ENCODE data around the gene AURKA.
"Not testable (repeated sequence)": the region's sequence is repeated elsewhere in the genome, so short reads cannot be mapped to it uniquely, and the experiment has no call there.

Gene AURKA

GRCh38 chr20:56420940-56421688 lies 29.1 kb upstream of the AURKA start:
- DNase-seq (ENCODE audit: low read depth) = no peak

DNA sequence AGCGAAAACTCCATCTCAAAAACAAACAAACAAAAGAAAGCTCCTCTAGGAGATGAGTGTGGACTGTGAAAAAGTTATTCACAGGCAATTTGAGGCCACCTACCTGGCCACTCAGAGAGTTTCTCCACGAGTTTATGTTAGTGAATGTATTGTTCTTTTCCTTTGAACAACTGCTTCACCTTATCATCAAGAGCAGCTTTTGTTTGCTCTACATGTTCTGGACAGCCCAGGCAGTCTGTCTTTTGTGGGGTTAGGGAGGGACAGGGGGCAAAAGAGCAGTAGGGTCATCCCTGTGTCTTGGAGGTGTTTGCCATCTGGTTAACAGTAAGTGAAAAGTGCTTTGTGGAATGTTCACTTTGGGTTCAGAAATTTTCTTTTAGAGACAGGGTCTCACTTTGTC lies 28.0 kb upstream of the AURKA start:
- DNase-seq (ENCODE audit: low read depth) = no peak

DNA sequence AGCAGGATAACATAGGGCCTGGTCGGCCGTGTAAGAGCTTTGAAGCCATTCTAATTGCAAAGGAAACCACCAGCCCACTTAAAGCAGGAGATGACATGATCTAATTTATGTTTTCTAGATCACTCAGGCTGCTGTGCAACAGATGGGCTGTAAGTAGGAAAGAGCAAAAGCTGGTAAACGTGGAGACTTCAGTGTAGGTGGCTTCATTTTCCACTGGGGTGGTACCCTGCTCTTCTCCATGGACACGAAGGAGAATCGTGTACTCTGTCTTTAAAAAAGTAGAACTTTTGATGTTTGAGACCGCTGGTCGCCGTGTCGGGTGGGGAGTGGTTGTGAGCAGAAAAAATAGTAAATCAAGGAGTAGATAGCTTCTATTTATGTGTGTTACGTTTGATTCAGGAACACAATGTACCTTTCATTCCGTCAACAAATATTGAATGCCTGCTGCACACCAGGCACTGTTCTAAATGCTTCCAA lies 26.4 kb upstream of the AURKA start:
- DNase-seq (ENCODE audit: low read depth) = no peak

DNA sequence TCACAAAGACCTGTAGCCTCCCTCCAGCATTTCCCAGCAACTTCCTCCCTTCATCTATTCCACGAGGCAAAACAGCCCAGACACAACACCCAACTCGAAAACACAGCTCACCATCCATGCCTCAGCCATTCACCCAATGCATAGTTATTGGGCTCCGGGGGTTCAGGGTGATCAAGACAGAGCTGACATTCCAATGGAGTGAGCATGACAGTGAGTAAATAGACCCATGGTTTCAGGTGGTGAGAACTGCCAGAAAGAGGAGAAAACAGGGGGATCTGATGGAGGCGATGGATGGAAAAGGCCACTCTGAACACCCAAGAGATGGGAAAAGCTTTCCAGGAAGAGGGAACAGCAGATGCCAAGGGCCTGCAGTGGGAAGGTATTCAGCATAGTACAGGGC lies 25.9 kb upstream of the AURKA start:
- DNase-seq (ENCODE audit: low read depth) = no peak

- DNase-seq (ENCODE audit: low read depth) = no peak
These were observed 25.4 kb upstream of the AURKA start for GRCh38 chr20:56417402-56417801.

- DNase-seq (ENCODE audit: low read depth) = peak; percentile 50
These were observed 23.1 kb upstream of the AURKA start for GRCh38 chr20:56414842-56415765.

- no peak for DNase-seq (ENCODE audit: low read depth)
These were observed 20.9 kb upstream of the AURKA start for GRCh38 chr20:56412949-56413348.

- DNase-seq (ENCODE audit: low read depth) = no peak
These were observed 20.4 kb upstream of the AURKA start for GRCh38 chr20:56412473-56412790.

GRCh38 chr20:56411759-56412472 lies 19.9 kb upstream of the AURKA start, which contains the start of gene CASS4:
Gene CASS4 (plus strand): TSS chr20:56412260. CDS start chr20:56412459, 199 bp downstream.
- no peak for DNase-seq (ENCODE audit: low read depth)

GRCh38 chr20:56411287-56411686 lies 19.3 kb upstream of the AURKA start:
- DNase-seq (ENCODE audit: low read depth) = not testable (repeated sequence)

DNA sequence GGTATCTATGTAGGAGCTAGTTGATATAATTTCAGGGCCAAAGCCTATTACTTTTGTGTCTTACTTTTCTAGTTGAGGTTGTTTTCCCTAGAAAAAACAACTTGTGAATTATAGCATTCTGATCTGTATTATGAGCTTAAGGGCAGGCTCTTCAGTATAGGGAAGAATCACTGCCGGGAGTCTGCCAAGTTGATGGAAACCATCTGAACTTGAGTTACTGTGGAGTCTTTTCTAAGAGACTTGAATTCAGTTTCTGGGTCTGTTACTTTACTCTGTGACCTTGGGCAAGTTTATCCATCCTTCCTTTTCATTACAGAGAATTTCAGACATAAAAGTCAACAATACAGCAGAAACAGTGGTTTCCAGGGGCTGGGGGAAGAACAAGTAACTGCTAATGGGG lies 17.9 kb upstream of the AURKA start:
- no peak for DNase-seq (ENCODE audit: low read depth)

GRCh38 chr20:56409521-56409920 lies 17.5 kb upstream of the AURKA start:
- no peak for DNase-seq (ENCODE audit: low read depth)

DNA sequence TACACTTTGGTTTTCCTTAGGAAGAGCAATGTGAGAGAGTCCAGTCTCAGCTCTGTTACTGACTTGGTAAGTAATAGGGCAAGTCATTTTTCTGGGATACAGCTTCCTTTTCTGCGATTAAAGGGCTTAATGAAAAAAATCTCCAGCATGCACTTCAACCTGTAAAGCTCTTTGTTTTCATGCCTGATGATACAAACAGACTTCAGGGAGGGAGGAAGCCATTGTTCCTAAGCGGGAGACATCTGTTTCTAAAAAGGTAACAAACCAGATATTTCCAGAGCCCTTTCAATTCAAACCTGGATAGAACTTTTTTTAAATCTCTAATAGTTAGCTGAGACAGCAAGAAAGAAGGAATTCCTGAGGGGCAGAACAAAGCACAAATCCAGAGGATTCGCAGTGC lies 14.9 kb upstream of the AURKA start:
- DNase-seq (ENCODE audit: low read depth) = no peak

DNA sequence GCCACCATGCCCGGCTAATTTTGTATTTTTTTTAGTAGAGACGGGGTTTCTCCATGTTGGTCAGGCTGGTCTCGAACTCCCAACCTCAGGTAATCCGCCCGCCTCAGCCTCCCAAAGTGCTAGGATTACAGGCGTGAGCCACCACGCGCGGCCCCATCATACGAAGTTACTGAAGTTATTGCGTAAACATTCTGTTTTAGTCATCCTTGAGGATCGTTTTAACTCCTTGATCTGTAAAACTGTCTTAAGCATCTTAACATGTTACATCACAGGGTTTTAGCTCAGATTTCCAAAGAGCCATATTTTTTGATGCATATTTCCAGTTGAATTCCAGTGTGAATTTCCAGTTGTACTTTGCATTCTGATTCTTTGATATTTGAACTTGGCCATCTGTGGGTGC lies 13.3 kb upstream of the AURKA start:
- DNase-seq (ENCODE audit: low read depth) = not testable (repeated sequence)

DNA sequence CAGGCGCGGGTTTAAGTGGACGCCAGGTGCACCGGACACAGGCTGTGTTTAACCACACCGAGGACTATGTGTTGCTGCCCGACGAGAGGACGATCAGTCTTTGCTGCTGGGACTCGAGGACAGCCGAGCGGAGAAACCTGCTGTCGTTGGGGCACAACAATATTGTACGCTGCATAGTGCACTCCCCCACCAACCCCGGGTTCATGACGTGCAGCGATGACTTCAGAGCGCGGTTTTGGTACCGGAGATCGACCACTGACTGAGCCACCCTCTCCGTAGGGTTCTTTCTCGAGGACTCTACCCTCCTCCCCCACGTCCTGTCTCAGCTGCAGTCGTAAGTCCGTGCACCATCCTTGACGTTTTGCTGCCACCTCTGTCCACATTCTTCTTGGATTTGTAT lies 11.4 kb upstream of the AURKA start:
- DNase-seq (ENCODE audit: low read depth) = no peak

- peak; percentile 37 for DNase-seq (ENCODE audit: low read depth)
These were observed 8.1 kb upstream of the AURKA start for GRCh38 chr20:56400001-56400640.

DNA sequence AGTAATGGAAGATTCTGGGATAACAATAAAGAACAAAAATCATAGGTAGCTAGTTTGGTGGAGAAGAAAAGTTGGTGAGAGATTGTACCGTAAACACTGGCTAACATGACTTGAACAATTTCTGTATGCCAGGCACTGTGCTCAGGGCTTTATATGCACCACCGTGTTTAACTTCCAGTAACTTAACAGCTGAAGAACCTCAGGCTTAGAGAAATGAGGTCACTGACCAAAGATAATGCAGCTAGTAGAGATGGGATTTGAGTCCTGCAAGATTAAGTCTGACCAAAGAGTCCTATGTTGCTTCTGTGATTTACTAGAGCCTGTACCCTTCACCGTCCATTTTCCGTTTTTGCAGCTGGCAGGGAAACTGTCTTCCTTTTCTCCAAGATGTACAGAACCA lies 3.2 kb upstream of the AURKA start:
- no peak for DNase-seq (ENCODE audit: low read depth)

DNA sequence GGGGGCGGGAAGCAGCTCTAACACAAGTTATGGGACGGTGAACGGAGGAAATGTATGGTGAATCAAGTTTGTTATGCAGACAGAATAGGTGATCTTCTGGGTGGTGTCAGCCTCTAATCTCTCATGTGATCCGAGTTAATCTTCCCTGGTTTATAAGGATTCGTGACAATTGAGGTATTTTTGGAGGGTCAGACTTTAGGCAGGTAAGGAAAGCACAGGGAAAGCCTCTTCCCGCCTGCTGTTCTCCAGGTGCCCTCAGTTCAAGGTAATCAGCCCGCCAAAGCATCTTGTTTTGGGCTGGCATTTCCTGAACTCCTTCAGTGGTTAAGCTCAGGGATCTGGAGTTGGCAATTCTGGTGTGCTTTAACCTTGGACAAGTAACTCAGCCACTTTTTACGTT lies 1.6 kb upstream of the AURKA start:
- DNase-seq (ENCODE audit: low read depth) = no peak

GRCh38 chr20:56392881-56393482 lies 967 bp upstream of the AURKA start:
- DNase-seq (ENCODE audit: low read depth) = no peak

DNA sequence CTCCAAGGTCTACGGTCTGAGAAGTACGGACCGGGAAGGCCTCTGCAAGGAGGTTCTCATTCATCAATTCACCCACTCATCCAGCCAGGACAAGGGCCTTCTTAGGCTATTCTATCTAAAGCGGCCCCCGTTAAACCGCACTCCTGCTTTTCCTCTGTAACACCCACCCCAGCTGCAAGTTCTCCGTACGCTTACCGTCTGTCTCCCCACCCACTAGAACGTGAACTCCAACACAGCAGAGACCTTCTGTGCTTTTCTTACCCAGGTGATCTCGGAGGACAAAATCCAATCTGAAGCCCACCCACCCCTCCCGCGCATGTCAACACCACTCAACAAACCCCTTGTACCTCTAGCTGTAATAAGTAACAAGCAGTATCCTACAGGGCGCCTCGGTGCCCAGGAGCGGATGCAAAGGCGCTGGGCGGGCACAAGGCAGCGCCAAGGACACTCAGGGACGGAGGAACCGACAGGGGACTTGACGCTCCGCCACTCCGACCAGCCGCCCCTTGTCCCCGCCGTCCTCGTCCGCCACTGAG lies 351 bp downstream of the AURKA start:
- no peak for DNase-seq (ENCODE audit: low read depth)

DNA sequence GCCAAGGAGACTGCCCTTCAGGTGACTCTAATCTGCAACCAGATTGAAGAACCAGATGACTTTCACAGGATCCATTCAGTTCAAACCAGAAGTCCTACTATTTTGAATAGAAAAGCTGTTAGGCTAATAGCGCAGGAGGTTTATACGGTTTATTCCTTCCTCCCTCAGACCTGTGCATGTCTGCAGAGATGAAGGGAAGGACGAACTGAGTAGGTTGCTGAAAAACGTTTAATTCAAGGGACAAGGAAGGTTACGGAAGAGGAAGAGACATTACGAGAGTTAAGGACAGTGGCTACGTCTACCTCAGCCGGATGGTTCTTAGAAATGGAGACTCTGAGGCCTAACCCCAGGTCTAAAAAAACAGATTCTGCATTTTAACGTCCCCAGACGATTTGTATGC lies 978 bp downstream of the AURKA start:
- DNase-seq (ENCODE audit: low read depth) = no peak

Measured in activated T-helper 9 cell treated with anti-CD3 and anti-CD28 coated beads, Interleukin-2, amount 50 U/mL, for 16 hours (primary cell).